ENCODE data around the gene BFSP2. TPM values are rescaled to one million over a fixed set of nuclear protein-coding genes. Genes with fewer than 3 reads are reported as not detected.

The BFSP2 gene
- total RNA-seq, 4 donors from 2014 or later, result not detected

GRCh38 chr3:133474251-133474801 is 74.5 kb downstream of the BFSP2 start:
- H3K27ac ChIP-seq, result peak overlapping the region; percentile 58 to 64
- TF ChIP-seq POLR2A (IDR thresholded peaks at IDR 0.05) (no peak), CTCF (IDR thresholded peaks at IDR 0.05) (no peak)
- DNase-seq, result peak; percentile 69 to 81
- H3K4me1 ChIP-seq, result no peaks in the 10 kb centered on the region
- H3K4me3 ChIP-seq, result no peak overlapping the region
- no peaks in the 10 kb centered on the region for H3K36me3 ChIP-seq
- H3K9me3 ChIP-seq, result no peaks in the 10 kb centered on the region
- no peaks in the 10 kb centered on the region for H3K27me3 ChIP-seq
- intact Hi-C loops (cut with DNase I; ENCODE audit: low total_unique reads), result no loop called here

- Histone ChIP-seq H3K27ac (peak overlapping the region; percentile 58 to 64), H3K9me3 (no peaks in the 10 kb centered on the region), H3K4me3 (no peak overlapping the region), H3K36me3 (no peaks in the 10 kb centered on the region), H3K4me1 (no peaks in the 10 kb centered on the region), H3K27me3 (no peaks in the 10 kb centered on the region)
- intact Hi-C loops (cut with DNase I; ENCODE audit: low total_unique reads), result no loop called here
- DNase-seq, result no peak
- TF ChIP-seq CTCF (IDR thresholded peaks at IDR 0.05), result no peak
- TF ChIP-seq POLR2A (IDR thresholded peaks at IDR 0.05), result no peak
These were observed 75.0 kb downstream of the BFSP2 start for GRCh38 chr3:133474817-133475216.

GRCh38 chr3:133475245-133476010 is 75.6 kb downstream of the BFSP2 start:
- Histone ChIP-seq H3K36me3 (no peaks in the 10 kb centered on the region), H3K4me1 (no peaks in the 10 kb centered on the region), H3K4me3 (no peak overlapping the region), H3K9me3 (no peaks in the 10 kb centered on the region), H3K27ac (peak overlapping the region in 1 of 2 donors; percentile 64), H3K27me3 (no peaks in the 10 kb centered on the region)
- no peak for DNase-seq
- intact Hi-C loops (cut with DNase I; ENCODE audit: low total_unique reads), result no loop called here
- TF ChIP-seq CTCF (IDR thresholded peaks at IDR 0.05), result no peak
- TF ChIP-seq POLR2A (IDR thresholded peaks at IDR 0.05), result no peak

- intact Hi-C loops (cut with DNase I; ENCODE audit: low total_unique reads), result no loop called here
- no peak overlapping the region for H3K27ac ChIP-seq
These were observed 77.1 kb downstream of the BFSP2 start for GRCh38 chr3:133476971-133477375.

More at GRCh38 chr3:133476971-133477375, 77.1 kb downstream of the BFSP2 start:
- Histone ChIP-seq H3K36me3 (no peaks in the 10 kb centered on the region), H3K4me1 (no peaks in the 10 kb centered on the region), H3K4me3 (no peak overlapping the region), H3K27me3 (no peaks in the 10 kb centered on the region), H3K9me3 (no peaks in the 10 kb centered on the region)
- TF ChIP-seq POLR2A (IDR thresholded peaks at IDR 0.05), result no peak
- TF ChIP-seq CTCF (IDR thresholded peaks at IDR 0.05), result no peak
- no peak for DNase-seq
